Transverse colon (tissue), 4 donors: ENCODE data around the gene GPD2. TPM values are rescaled to one million over a fixed set of nuclear protein-coding genes. Genes with fewer than 3 reads are reported as not detected.

Experiments used
- DNase-seq: peaks from one replicate; pipeline ENCODE4 v3.0.0-alpha.2; 2019
- H3K27ac ChIP-seq, 4 donors: fragments of 200-600 bp; sonication (generic); 2 replicates each; pipeline ENCODE4 v1.5.1; 2016 to 2018; ENCODE audit warnings: inconsistent platforms in 4 of 4
- H3K27me3 ChIP-seq: fragments of 200-600 bp; sonication (generic); 2 replicates; pipeline ENCODE4 v1.5.1; 2017; ENCODE audit warnings: inconsistent platforms
- H3K36me3 ChIP-seq, 4 donors: fragments of 200-600 bp; sonication (generic); 2 replicates each; pipeline ENCODE4 v1.5.1; 2017 to 2019; ENCODE audit warnings: inconsistent platforms in 4 of 4
- H3K4me1 ChIP-seq, 4 donors: fragments of 200-600 bp; sonication (generic); 2 replicates each; pipeline ENCODE4 v1.5.1; 2017 to 2020; ENCODE audit warnings: inconsistent platforms in 4 of 4
- H3K4me3 ChIP-seq, 4 donors: fragments of 200-600 bp; sonication (generic); 1 replicate in 1 of 4; 2 replicates in 3 of 4; pipeline versions ENCODE4 v1.5.1 to v1.6.1; 2017 to 2019; ENCODE audit warnings: inconsistent platforms in 4 of 4
- H3K9me3 ChIP-seq, 2 donors: fragments of 200-600 bp; sonication (generic); 2 replicates each; pipeline ENCODE4 v1.5.1; 2017 to 2019; ENCODE audit warnings: inconsistent platforms in 2 of 2
- CTCF ChIP-seq, 5 experiments: fragments of 200-600 bp in 3 of 5; fragments of 450-650 bp in 2 of 5; sonication (generic) in 3 of 5; IDR thresholded peaks; 1 replicate in 2 of 5; 2 replicates in 3 of 5; pipeline ENCODE4 v1.5.1; 2016 to 2017; ENCODE audit warnings: antibody characterized with exemption in 5 of 5, inconsistent platforms in 3 of 5, mild to moderate bottlenecking in 2 of 5, moderate library complexity in 1 of 5
- EP300 ChIP-seq: sonication (generic); formaldehyde crosslinking; IDR thresholded peaks from one replicate; pipeline ENCODE4 v1.6.1; 2017; ENCODE audit warnings: antibody characterized with exemption, low read depth
- POLR2A ChIP-seq: fragments of 450-650 bp; IDR thresholded peaks from one replicate; pipeline ENCODE4 v1.6.1; 2016; ENCODE audit warnings: antibody characterized with exemption, mild to moderate bottlenecking, moderate library complexity
- POLR2AphosphoS5 ChIP-seq, 3 donors: sonication (generic); formaldehyde crosslinking; IDR thresholded peaks; one replicate each; pipeline ENCODE4 v1.6.1; 2016; ENCODE audit warnings: antibody characterized with exemption in 3 of 3
- WGBS, 2 donors: methylation state at CpG; one replicate each; pipeline ENCODE4 v1.1.5; 2018; ENCODE audit warnings: low coverage in 1 of 2; 5-methylcytosine and 5-hydroxymethylcytosine counted together
- in situ Hi-C, 4 donors: fragments of 200-750 bp; cut with MboI; loops; one replicate each; pipeline versions ENCODE4 v1.15.0 to v1.15.1; 2017; ENCODE audit warnings: low sequenced_read_pairs in 3 of 4, low pct_ligation_motif_present in 1 of 4, low pct_unique_long_range_greater_than_20kb in 1 of 4
- intact Hi-C: fragments of 100-400 bp; cut with DNase I; formaldehyde crosslinking; loops from one replicate; pipeline ENCODE4 v1.15.1; 2023; ENCODE audit warnings: low total_unique reads
- total RNA-seq, 4 donors: library from RNA; depleted of rRNA; stranded (reverse); fragments of >200 nt; gene quantifications; one replicate each; pipeline ENCODE4 v1.1.0, GENCODE V29; 2016

Gene GPD2
- total RNA-seq, 4 donors from 2014 or later, result 65.5 to 161 (median 98.6) TPM

DNA sequence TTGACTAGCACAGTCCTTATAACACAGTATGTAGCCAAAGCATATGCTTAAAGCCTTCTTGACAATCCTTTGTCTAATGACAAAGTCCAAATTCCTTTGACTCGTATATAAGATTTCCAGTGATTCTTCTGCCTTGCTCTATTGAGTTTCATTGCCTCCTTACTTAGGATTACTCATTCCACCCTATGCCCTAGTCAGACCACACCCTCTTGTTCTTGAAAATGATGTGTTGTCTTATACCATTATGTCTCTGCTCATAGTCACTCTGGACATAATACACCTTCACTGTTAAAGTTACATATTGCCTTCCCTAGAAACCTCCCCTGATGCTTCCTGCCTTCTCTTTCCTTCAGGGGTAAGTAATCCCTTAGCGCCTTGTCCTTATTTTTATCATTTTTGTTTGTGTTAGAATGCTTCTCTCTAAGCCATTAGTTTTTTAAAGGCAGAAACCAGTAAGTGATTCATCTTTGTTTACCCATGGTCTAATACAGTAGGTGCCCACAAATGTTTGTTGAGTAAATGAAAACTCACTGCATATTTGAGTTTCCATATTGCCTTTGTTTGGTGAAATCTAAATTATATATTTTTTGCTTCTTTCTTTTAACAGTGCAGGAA is 19.3 kb downstream of the GPD2 start:
- peaks cover 0 to 23% (median 2%) of the 10 kb centered on the region in 4 donors for H3K4me1 ChIP-seq
- H3K27ac ChIP-seq, result peak overlapping the region; percentile 14 to 76 (median 60)
- DNase-seq, result no peak
- intact Hi-C loops, result no loop called here
- in situ Hi-C loops, result no loop called here
- no peaks in the 10 kb centered on the region for H3K27me3 ChIP-seq
- 66 to 85% methylated on average over 2 of the region's 2 CpGs for WGBS, 2 donors
- no peaks in the 10 kb centered on the region for H3K36me3 ChIP-seq
- no peak overlapping the region for H3K4me3 ChIP-seq
- no peaks in the 10 kb centered on the region for H3K9me3 ChIP-seq
- TF ChIP-seq EP300 (no peak), POLR2A (peak; percentile 37), CTCF (IDR thresholded peaks at IDR 0.05) (no peak), POLR2AphosphoS5 (IDR thresholded peaks at IDR 0.05) (peak in 2 of 3 donors; percentile 66 to 74)

DNA sequence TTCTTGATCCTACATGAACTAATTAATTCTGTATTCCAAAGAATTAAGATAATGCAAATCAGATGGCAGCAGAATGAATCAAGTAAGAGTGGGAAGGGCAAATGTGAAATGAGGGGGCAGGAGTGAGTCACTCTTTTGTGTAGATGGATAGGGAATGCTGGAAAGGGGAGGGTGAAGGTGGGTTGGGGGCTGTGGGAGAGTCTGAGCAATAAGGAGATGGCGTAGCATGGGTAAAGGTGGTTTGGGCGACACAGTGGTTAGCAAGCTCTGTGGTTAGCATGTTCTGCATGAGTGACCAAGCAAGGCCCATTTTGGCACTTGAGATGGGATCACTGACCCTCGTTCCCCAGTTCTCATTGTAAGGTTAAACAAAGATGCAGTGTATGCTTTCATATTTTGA is 20.4 kb downstream of the GPD2 start:
- DNase-seq, result no peak
- Histone ChIP-seq H3K27me3 (no peaks in the 10 kb centered on the region), H3K27ac (no peak overlapping the region), H3K9me3 (no peaks in the 10 kb centered on the region), H3K4me1 (peaks cover 0 to 23% (median 4%) of the 10 kb centered on the region in 4 donors), H3K4me3 (no peak overlapping the region), H3K36me3 (no peaks in the 10 kb centered on the region)
- no peak for TF ChIP-seq CTCF (IDR thresholded peaks at IDR 0.05)
- TF ChIP-seq EP300, result no peak
- TF ChIP-seq POLR2A, result no peak
- 77 to 88% methylated on average over 1 to 3 of the region's 3 CpGs for WGBS, 2 donors
- in situ Hi-C loops (no loop called here), intact Hi-C loops (no loop called here)

DNA sequence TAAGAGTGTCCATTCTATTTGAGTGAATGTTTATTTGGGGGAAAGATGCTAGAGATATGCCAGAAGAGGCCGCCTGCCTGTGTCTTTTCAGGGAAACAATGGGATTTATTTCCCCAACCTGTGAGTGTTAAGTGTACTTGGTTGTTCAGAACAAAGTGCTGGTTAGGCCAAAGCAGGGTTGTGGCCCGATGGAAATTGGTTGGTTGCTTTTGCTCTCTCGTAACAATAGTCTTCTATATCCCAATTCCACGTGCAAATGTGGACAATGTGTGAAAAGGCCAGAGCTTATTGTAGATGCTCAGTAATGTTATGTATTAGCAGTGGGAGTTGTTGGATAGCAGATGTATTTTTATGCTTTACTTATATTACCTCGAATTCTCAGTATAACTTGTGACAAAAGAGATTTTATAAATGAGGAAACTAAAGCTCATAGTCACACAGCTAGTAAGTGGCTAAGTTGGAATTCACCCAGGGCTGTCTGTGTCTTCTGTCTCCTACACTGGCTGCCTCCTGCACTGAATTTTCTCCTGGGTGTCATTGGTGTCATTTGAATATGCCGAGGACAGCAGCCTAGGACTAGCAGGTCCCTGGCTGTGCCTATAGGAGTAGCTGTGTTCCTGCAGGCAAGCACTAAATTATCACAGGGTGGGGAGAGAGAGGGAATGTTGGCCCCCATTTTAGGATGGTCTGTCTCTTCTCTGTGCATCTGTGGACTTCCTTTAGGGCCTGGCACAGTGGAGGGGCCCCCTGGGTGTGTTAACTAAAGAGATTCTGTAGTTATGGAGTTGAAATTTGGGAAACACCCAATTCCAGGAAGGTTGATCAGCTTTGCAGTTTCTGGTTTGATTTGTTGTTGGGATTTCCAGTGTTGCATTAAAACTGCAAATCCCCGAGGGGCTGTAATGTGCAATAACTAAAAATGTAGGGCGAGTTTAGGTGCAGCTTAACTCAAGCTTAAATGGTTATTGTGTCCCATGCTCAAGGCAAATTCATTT is 21.6 kb downstream of the GPD2 start:
- 82 to 86% methylated on average over 5 to 8 of the region's 8 CpGs for WGBS, 2 donors
- in situ Hi-C loops, result no loop called here

More for the DNA sequence above, 21.6 kb downstream of the GPD2 start:
- H3K4me3 ChIP-seq, result no peak overlapping the region
- no peak overlapping the region for H3K27ac ChIP-seq
- TF ChIP-seq POLR2AphosphoS5 (IDR thresholded peaks at IDR 0.05) (no peak), CTCF (IDR thresholded peaks at IDR 0.05) (no peak), EP300 (no peak), POLR2A (no peak)
- intact Hi-C loops, result no loop called here
- H3K36me3 ChIP-seq, result no peaks in the 10 kb centered on the region
- DNase-seq, result no peak
- no peaks in the 10 kb centered on the region for H3K9me3 ChIP-seq
- no peaks in the 10 kb centered on the region for H3K27me3 ChIP-seq
- peaks cover 0 to 23% (median 4%) of the 10 kb centered on the region in 4 donors for H3K4me1 ChIP-seq
